HCT116 (cell line): ENCODE data around the gene KCNJ16. TPM values are rescaled to one million over a fixed set of nuclear protein-coding genes. Genes with fewer than 3 reads are reported as not detected.

Source experiments
- ATAC-seq: fragments of 200-7000 bp; cut with Tn5 transposase; 2 replicates; pipeline ENCODE4 v1.9.1; 2020; ENCODE audit warnings: mild to moderate bottlenecking, moderate library complexity
- BruUV-seq: library from RNA; stranded (reverse); fragments of 400-500 nt; replicated peaks from 2 replicates; lab custom pipeline; 2021; lab: Mats Ljungman, UMichigan
- CTCF ChIA-PET: fragments of 300-600 bp; sonication (Branson Sonifier 250); formaldehyde crosslinking; loops from one replicate; lab custom pipeline; 2021; ENCODE audit warnings: antibody characterized with exemption; lab: Charles Lee
- POLR2A ChIA-PET: fragments of 300-600, 350-600 bp; sonication (Branson Sonifier 250); formaldehyde crosslinking; loops from one replicate; lab custom pipeline; 2021; ENCODE audit warnings: antibody characterized with exemption; lab: Charles Lee
- RAD21 ChIA-PET, 2 experiments: fragments of 300-600 bp; sonication (Branson Sonifier 250); formaldehyde crosslinking; loops; one replicate each; lab custom pipeline; 2023; ENCODE audit warnings: low total read pairs in 2 of 2; ENCODE audit not compliant: uncharacterized antibody in 2 of 2, unreplicated experiment in 2 of 2, low non-redundant PET in 1 of 2; lab: Charles Lee
- DNase-seq: peaks from one replicate; pipeline ENCODE4 v3.0.0-alpha.2; 2010; ENCODE audit warnings: low read depth, low spot score
- H2AFZ ChIP-seq: fragments of 200-600 bp; shearing (Covaris generic), sonication (generic); 2 replicates; pipeline ENCODE4 v1.6.1; 2017; ENCODE audit warnings: low read depth, mixed run types, mixed read lengths, antibody characterized with exemption, low read length; ENCODE audit not compliant: poor library complexity, severe bottlenecking
- H3K27ac ChIP-seq: 2 replicates; pipeline ENCODE4 v1.5.1; 2012; ENCODE audit warnings: low read depth, low read length
- H3K27me3 ChIP-seq: fragments of 200-600 bp; sonication (generic); 2 replicates; pipeline ENCODE4 v1.6.1; 2016; ENCODE audit warnings: mixed run types, low read length, mixed read lengths; ENCODE audit not compliant: insufficient read depth
- H3K36me3 ChIP-seq, 2 experiments: fragments of 200-500 bp in 1 of 2; fragments of 200-600 bp in 1 of 2; sonication (Bioruptor generic) in 1 of 2; sonication (generic) in 1 of 2; 2 replicates each; pipeline versions ENCODE4 v1.5.1 to v1.6.1; 2014 to 2016; ENCODE audit warnings: low read length in 2 of 2, inconsistent platforms in 1 of 2, mixed read lengths in 1 of 2, mixed run types in 1 of 2; ENCODE audit not compliant: insufficient read depth in 2 of 2, control insufficient read depth in 1 of 2
- H3K4me1 ChIP-seq, 2 experiments: fragments of 200-600 bp in 1 of 2; sonication (generic) in 1 of 2; 2 replicates each; pipeline versions ENCODE4 v1.5.1 to v1.6.1; 2012 to 2017; ENCODE audit warnings: low read length in 2 of 2, inconsistent platforms in 1 of 2, mild to moderate bottlenecking in 1 of 2, mixed read lengths in 1 of 2, mixed run types in 1 of 2, moderate library complexity in 1 of 2; ENCODE audit not compliant: insufficient read depth in 2 of 2, control insufficient read depth in 1 of 2
- H3K4me2 ChIP-seq: fragments of 200-600 bp; sonication (generic); 2 replicates; pipeline ENCODE4 v1.6.1; 2017; ENCODE audit warnings: mixed run types, low read length, mixed read lengths
- H3K4me3 ChIP-seq, 2 experiments: fragments of 200-600 bp in 1 of 2; sonication (generic) in 1 of 2; replicated peaks in 1 of 2; 2 replicates each; pipeline ENCODE4 v1.5.1; 2011 to 2016; ENCODE audit warnings: low read length in 2 of 2, control low read depth in 1 of 2, low read depth in 1 of 2, mild to moderate bottlenecking in 1 of 2, mixed read lengths in 1 of 2, mixed run types in 1 of 2
- H3K79me2 ChIP-seq: fragments of 200-600 bp; sonication (generic); 2 replicates; pipeline ENCODE4 v1.6.1; 2017; ENCODE audit warnings: mild to moderate bottlenecking, mixed run types, low read length, moderate library complexity, mixed read lengths; ENCODE audit not compliant: insufficient read depth
- H3K9ac ChIP-seq: fragments of 200-600 bp; sonication (generic); 2 replicates; pipeline ENCODE4 v1.6.1; 2016; ENCODE audit warnings: low read length, mixed read lengths
- H3K9me2 ChIP-seq: fragments of 200-600 bp; sonication (generic), shearing (Covaris generic); 2 replicates; pipeline ENCODE4 v1.6.1; 2017; ENCODE audit warnings: mixed run types, mild to moderate bottlenecking, moderate library complexity; ENCODE audit not compliant: insufficient read depth
- H3K9me3 ChIP-seq, 2 experiments: fragments of 200-500 bp in 1 of 2; fragments of 200-600 bp in 1 of 2; sonication (Bioruptor generic) in 1 of 2; sonication (generic) in 1 of 2; 2 replicates each; pipeline ENCODE4 v1.6.1; 2014 to 2017; ENCODE audit warnings: low read length in 2 of 2, mixed read lengths in 2 of 2, inconsistent platforms in 1 of 2, low read depth in 1 of 2, mild to moderate bottlenecking in 1 of 2, mixed run types in 1 of 2, moderate library complexity in 1 of 2; ENCODE audit not compliant: control insufficient read depth in 1 of 2, insufficient read depth in 1 of 2
- H4K20me1 ChIP-seq: fragments of 200-600 bp; sonication (generic), shearing (Covaris generic); 2 replicates; pipeline ENCODE4 v1.6.1; 2017; ENCODE audit warnings: mixed run types, mild to moderate bottlenecking, moderate library complexity; ENCODE audit not compliant: insufficient read depth
- ATF3 ChIP-seq: IDR thresholded peaks from 2 replicates; pipeline ENCODE4 v1.6.1; 2012
- CBX3 ChIP-seq: IDR thresholded peaks from 2 replicates; pipeline ENCODE4 v1.6.1; 2012; ENCODE audit warnings: low read depth
- CEBPB ChIP-seq: IDR thresholded peaks from 2 replicates; pipeline ENCODE4 v1.6.1; 2012; ENCODE audit warnings: low read depth
- EGR1 ChIP-seq: IDR thresholded peaks from 2 replicates; pipeline ENCODE4 v1.6.1; 2012; ENCODE audit warnings: low read depth
- ELF1 ChIP-seq: IDR thresholded peaks from 2 replicates; pipeline ENCODE4 v1.6.1; 2012; ENCODE audit warnings: low read depth, borderline replicate concordance
- EZH2 ChIP-seq: fragments of 200-600 bp; sonication (generic); IDR thresholded peaks from 2 replicates; pipeline ENCODE4 v1.6.1; 2017; ENCODE audit warnings: antibody characterized with exemption, mixed run types
- EZH2phosphoT487 ChIP-seq: fragments of 200-600 bp; IDR thresholded peaks from 2 replicates; pipeline ENCODE4 v1.6.1; 2018; ENCODE audit warnings: antibody characterized with exemption, borderline replicate concordance
- JUND ChIP-seq: IDR thresholded peaks from 2 replicates; pipeline ENCODE4 v1.6.1; 2012
- POLR2A ChIP-seq: IDR thresholded peaks from 2 replicates; pipeline ENCODE4 v1.7.0; 2011; ENCODE audit warnings: borderline replicate concordance; ENCODE audit not compliant: insufficient read depth, insufficient read length; ENCODE audit errors: extremely low read depth
- POLR2AphosphoS5 ChIP-seq: IDR thresholded peaks from 2 replicates; pipeline ENCODE4 v1.6.1; 2011; ENCODE audit warnings: mild to moderate bottlenecking, low read depth, low read length, moderate library complexity
- RAD21 ChIP-seq: IDR thresholded peaks from 2 replicates; pipeline ENCODE4 v1.6.1; 2012; ENCODE audit warnings: low read depth, mild to moderate bottlenecking
- SIN3A ChIP-seq: IDR thresholded peaks from 2 replicates; pipeline ENCODE4 v1.6.1; 2012; ENCODE audit warnings: low read depth
- SP1 ChIP-seq: IDR thresholded peaks from 2 replicates; pipeline ENCODE4 v1.6.1; 2012; ENCODE audit warnings: low read depth
- TCF7L2 ChIP-seq: IDR thresholded peaks from 2 replicates; pipeline ENCODE4 v1.7.0; 2011; ENCODE audit warnings: borderline replicate concordance, inconsistent platforms; ENCODE audit not compliant: insufficient read depth, insufficient read length; ENCODE audit errors: extremely low read depth
- YY1 ChIP-seq: IDR thresholded peaks from 2 replicates; pipeline ENCODE4 v1.6.1; 2011; ENCODE audit warnings: low read length, low read depth, moderate library complexity, mild to moderate bottlenecking; ENCODE audit not compliant: insufficient replicate concordance; ENCODE audit errors: extremely low read depth
- ZNF274 ChIP-seq: fragments of 200-500 bp; sonication (Bioruptor generic); IDR thresholded peaks from 2 replicates; pipeline ENCODE4 v1.6.1; 2014; ENCODE audit warnings: mild to moderate bottlenecking, low read depth, low read length, inconsistent platforms
- intact Hi-C: fragments of 100-400 bp; cut with micrococcal nuclease; formaldehyde crosslinking; loops from 2 replicates; pipeline ENCODE4 v1.10.0; 2022
- total RNA-seq: library from RNA; stranded (reverse); gene quantifications from one replicate; pipeline ENCODE4 v1.2.1, GENCODE V29; 2021; ENCODE audit not compliant: unreplicated experiment
- TF ChIP-seq, protein P1 (sequence below): IDR thresholded peaks from 2 replicates; pipeline ENCODE4 v1.6.1; 2011; ENCODE audit warnings: mild to moderate bottlenecking, low read length, moderate library complexity; ENCODE audit not compliant: insufficient replicate concordance; ENCODE audit errors: extremely low read depth

Gene KCNJ16
- total RNA-seq, 1 experiment from 2014 or later: not detected

GRCh38 chr17:70028397-70028796, 46.6 kb upstream of the KCNJ16 start:
- H3K9ac ChIP-seq: no peak overlapping the region
- no TSS peak for BruUV-seq
- H3K4me3 ChIP-seq: no peak overlapping the region
- H3K4me2 ChIP-seq: no peak overlapping the region
- DNase-seq: no peak
- H3K9me2 ChIP-seq: no peaks in the 10 kb centered on the region
- ChIA-PET POLR2A (no interaction called here), CTCF (no interaction called here), RAD21 (no interaction called here)
- no peak overlapping the region for H3K27ac ChIP-seq
- H2AFZ ChIP-seq: no peak overlapping the region
- H3K4me1 ChIP-seq: no peaks in the 10 kb centered on the region
- no peak for ATAC-seq
- no peaks in the 10 kb centered on the region for H3K27me3 ChIP-seq
- peaks cover 4 to 20% of the 10 kb centered on the region in 2 experiments; a peak in 2 of 4 replicates for H3K9me3 ChIP-seq
- H4K20me1 ChIP-seq: no peaks in the 10 kb centered on the region
- no peaks in the 10 kb centered on the region for H3K79me2 ChIP-seq
- H3K36me3 ChIP-seq: no peaks in the 10 kb centered on the region
- TF ChIP-seq ZNF274: no peak
- TF ChIP-seq SP1: no peak
- TF ChIP-seq, protein P1, sequence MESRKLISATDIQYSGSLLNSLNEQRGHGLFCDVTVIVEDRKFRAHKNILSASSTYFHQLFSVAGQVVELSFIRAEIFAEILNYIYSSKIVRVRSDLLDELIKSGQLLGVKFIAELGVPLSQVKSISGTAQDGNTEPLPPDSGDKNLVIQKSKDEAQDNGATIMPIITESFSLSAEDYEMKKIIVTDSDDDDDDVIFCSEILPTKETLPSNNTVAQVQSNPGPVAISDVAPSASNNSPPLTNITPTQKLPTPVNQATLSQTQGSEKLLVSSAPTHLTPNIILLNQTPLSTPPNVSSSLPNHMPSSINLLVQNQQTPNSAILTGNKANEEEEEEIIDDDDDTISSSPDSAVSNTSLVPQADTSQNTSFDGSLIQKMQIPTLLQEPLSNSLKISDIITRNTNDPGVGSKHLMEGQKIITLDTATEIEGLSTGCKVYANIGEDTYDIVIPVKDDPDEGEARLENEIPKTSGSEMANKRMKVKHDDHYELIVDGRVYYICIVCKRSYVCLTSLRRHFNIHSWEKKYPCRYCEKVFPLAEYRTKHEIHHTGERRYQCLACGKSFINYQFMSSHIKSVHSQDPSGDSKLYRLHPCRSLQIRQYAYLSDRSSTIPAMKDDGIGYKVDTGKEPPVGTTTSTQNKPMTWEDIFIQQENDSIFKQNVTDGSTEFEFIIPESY: no peak
- no peak for TF ChIP-seq EZH2phosphoT487
- TF ChIP-seq RAD21: no peak
- TF ChIP-seq JUND: no peak
- no peak for TF ChIP-seq YY1
- no peak for TF ChIP-seq ELF1
- no peak for TF ChIP-seq POLR2AphosphoS5
- no peak for TF ChIP-seq CEBPB
- TF ChIP-seq CBX3: no peak
- TF ChIP-seq SIN3A: no peak
- TF ChIP-seq EGR1: no peak
- no peak for TF ChIP-seq TCF7L2
- TF ChIP-seq EZH2: no peak
- TF ChIP-seq POLR2A: no peak
- TF ChIP-seq ATF3: no peak
- intact Hi-C loops: no loop called here
